ENCODE results near the gene SLC15A3. TPM values are rescaled to one million over a fixed set of nuclear protein-coding genes. Genes with fewer than 3 reads are reported as not detected.

The SLC15A3 gene
- polyA plus RNA-seq, 4 donors = 4.5 to 26.0 (median 11.3) TPM

- Histone ChIP-seq H3K9me3 (ENCODE audit: control insufficient read depth in 2 of 2, insufficient read depth in 1 of 2, low read depth in 1 of 2, low read length in 1 of 2) (no peaks in the 10 kb centered on the region), H3K4me1 (ENCODE audit: control insufficient read depth in 3 of 3, insufficient read depth in 2 of 3, low read depth in 1 of 3, low read length in 2 of 3) (peaks cover 0 to 7% (median 3%) of the 10 kb centered on the region in 3 donors), H3K4me3 (ENCODE audit: low read depth in 1 of 3, low read length in 3 of 3) (no peak overlapping the region), H3K27ac (ENCODE audit: low read depth in 1 of 3, low read length in 2 of 3) (no peak overlapping the region), H3K27me3 (ENCODE audit: control insufficient read depth in 3 of 3, insufficient read depth in 3 of 3, low read length in 3 of 3) (peaks cover 0 to 12% (median 0%) of the 10 kb centered on the region in 3 donors), H3K36me3 (ENCODE audit: control insufficient read depth in 3 of 3, insufficient read depth in 2 of 3, low read depth in 1 of 3, low read length in 3 of 3) (peaks cover 0 to 6% (median 0%) of the 10 kb centered on the region in 3 donors)
- DNase-seq = no peak
- WGBS, 3 donors = 77 to 86% (median 82%) methylated on average over 6 of the region's 6 CpGs
- FAIRE-seq = no peak
These were observed 2.0 kb downstream of the SLC15A3 start for GRCh38 chr11:60950024-60950423.

- H3K27me3 ChIP-seq (ENCODE audit: control insufficient read depth in 3 of 3, insufficient read depth in 3 of 3, low read length in 3 of 3) = peaks cover 0 to 14% (median 0%) of the 10 kb centered on the region in 3 donors
- H3K9me3 ChIP-seq (ENCODE audit: control insufficient read depth in 2 of 2, insufficient read depth in 1 of 2, low read depth in 1 of 2, low read length in 1 of 2) = no peaks in the 10 kb centered on the region
- DNase-seq = no peak
- peaks cover 0 to 15% (median 0%) of the 10 kb centered on the region in 3 donors for H3K36me3 ChIP-seq (ENCODE audit: control insufficient read depth in 3 of 3, insufficient read depth in 2 of 3, low read depth in 1 of 3, low read length in 3 of 3)
- FAIRE-seq = no peak
- H3K4me3 ChIP-seq (ENCODE audit: low read depth in 1 of 3, low read length in 3 of 3) = no peak overlapping the region
- peaks cover 0 to 7% (median 3%) of the 10 kb centered on the region in 3 donors for H3K4me1 ChIP-seq (ENCODE audit: control insufficient read depth in 3 of 3, insufficient read depth in 2 of 3, low read depth in 1 of 3, low read length in 2 of 3)
- 82 to 92% (median 87%) methylated on average over 5 of the region's 5 CpGs for WGBS, 3 donors
- H3K27ac ChIP-seq (ENCODE audit: low read depth in 1 of 3, low read length in 2 of 3) = no peak overlapping the region
These were observed 3.7 kb downstream of the SLC15A3 start for GRCh38 chr11:60948250-60948649.

- Histone ChIP-seq H3K27me3 (ENCODE audit: control insufficient read depth in 3 of 3, insufficient read depth in 3 of 3, low read length in 3 of 3) (peaks cover 0 to 14% (median 0%) of the 10 kb centered on the region in 3 donors), H3K4me3 (ENCODE audit: low read depth in 1 of 3, low read length in 3 of 3) (no peak overlapping the region), H3K4me1 (ENCODE audit: control insufficient read depth in 3 of 3, insufficient read depth in 2 of 3, low read depth in 1 of 3, low read length in 2 of 3) (peaks cover 0 to 7% (median 2%) of the 10 kb centered on the region in 3 donors), H3K27ac (ENCODE audit: low read depth in 1 of 3, low read length in 2 of 3) (no peak overlapping the region), H3K9me3 (ENCODE audit: control insufficient read depth in 2 of 2, insufficient read depth in 1 of 2, low read depth in 1 of 2, low read length in 1 of 2) (no peaks in the 10 kb centered on the region), H3K36me3 (ENCODE audit: control insufficient read depth in 3 of 3, insufficient read depth in 2 of 3, low read depth in 1 of 3, low read length in 3 of 3) (peaks cover 0 to 17% (median 0%) of the 10 kb centered on the region in 3 donors)
- 53 to 65% (median 54%) methylated on average over 2 of the region's 2 CpGs for WGBS, 3 donors
- no peak for DNase-seq
- FAIRE-seq = no peak
These were observed 4.3 kb downstream of the SLC15A3 start for GRCh38 chr11:60947700-60948099.

- H3K9me3 ChIP-seq (ENCODE audit: control insufficient read depth in 2 of 2, insufficient read depth in 1 of 2, low read depth in 1 of 2, low read length in 1 of 2) = no peaks in the 10 kb centered on the region
- H3K27me3 ChIP-seq (ENCODE audit: control insufficient read depth in 3 of 3, insufficient read depth in 3 of 3, low read length in 3 of 3) = peaks cover 0 to 14% (median 0%) of the 10 kb centered on the region in 3 donors
- no peak for FAIRE-seq
- no peak for DNase-seq
- no peak overlapping the region for H3K27ac ChIP-seq (ENCODE audit: low read depth in 1 of 3, low read length in 2 of 3)
- H3K36me3 ChIP-seq (ENCODE audit: control insufficient read depth in 3 of 3, insufficient read depth in 2 of 3, low read depth in 1 of 3, low read length in 3 of 3) = peaks cover 0 to 22% (median 0%) of the 10 kb centered on the region in 3 donors
- no peak overlapping the region for H3K4me3 ChIP-seq (ENCODE audit: low read depth in 1 of 3, low read length in 3 of 3)
- H3K4me1 ChIP-seq (ENCODE audit: control insufficient read depth in 3 of 3, insufficient read depth in 2 of 3, low read depth in 1 of 3, low read length in 2 of 3) = peaks cover 0 to 3% (median 0%) of the 10 kb centered on the region in 3 donors
- WGBS, 3 donors = 87 to 90% (median 89%) methylated on average over 11 to 15 of the region's 15 CpGs
These were observed 5.2 kb downstream of the SLC15A3 start for GRCh38 chr11:60946601-60947264.

- no peak for DNase-seq
These were observed 6.7 kb downstream of the SLC15A3 start for GRCh38 chr11:60945295-60945667.

GRCh38 chr11:60944490-60945294, 7.3 kb downstream of the SLC15A3 start:
- DNase-seq (no peak), FAIRE-seq (no peak)
- H3K4me3 ChIP-seq (ENCODE audit: low read depth in 1 of 3, low read length in 3 of 3) = no peak overlapping the region
- H3K27ac ChIP-seq (ENCODE audit: low read depth in 1 of 3, low read length in 2 of 3) = no peak overlapping the region
- peaks cover 0 to 25% (median 0%) of the 10 kb centered on the region in 3 donors for H3K36me3 ChIP-seq (ENCODE audit: control insufficient read depth in 3 of 3, insufficient read depth in 2 of 3, low read depth in 1 of 3, low read length in 3 of 3)
- H3K9me3 ChIP-seq (ENCODE audit: control insufficient read depth in 2 of 2, insufficient read depth in 1 of 2, low read depth in 1 of 2, low read length in 1 of 2) = no peaks in the 10 kb centered on the region
- peaks cover 0 to 6% (median 0%) of the 10 kb centered on the region in 3 donors for H3K4me1 ChIP-seq (ENCODE audit: control insufficient read depth in 3 of 3, insufficient read depth in 2 of 3, low read depth in 1 of 3, low read length in 2 of 3)
- WGBS, 3 donors = 82 to 91% (median 84%) methylated on average over 11 of the region's 11 CpGs
- peaks cover 0 to 3% (median 0%) of the 10 kb centered on the region in 3 donors for H3K27me3 ChIP-seq (ENCODE audit: control insufficient read depth in 3 of 3, insufficient read depth in 3 of 3, low read length in 3 of 3)

More at GRCh38 chr11:60945295-60945667, 6.7 kb downstream of the SLC15A3 start:
- Histone ChIP-seq H3K36me3 (ENCODE audit: control insufficient read depth in 3 of 3, insufficient read depth in 2 of 3, low read depth in 1 of 3, low read length in 3 of 3) (peaks cover 0 to 25% (median 0%) of the 10 kb centered on the region in 3 donors), H3K4me1 (ENCODE audit: control insufficient read depth in 3 of 3, insufficient read depth in 2 of 3, low read depth in 1 of 3, low read length in 2 of 3) (peaks cover 0 to 1% (median 0%) of the 10 kb centered on the region in 3 donors), H3K9me3 (ENCODE audit: control insufficient read depth in 2 of 2, insufficient read depth in 1 of 2, low read depth in 1 of 2, low read length in 1 of 2) (no peaks in the 10 kb centered on the region), H3K4me3 (ENCODE audit: low read depth in 1 of 3, low read length in 3 of 3) (no peak overlapping the region), H3K27ac (ENCODE audit: low read depth in 1 of 3, low read length in 2 of 3) (no peak overlapping the region), H3K27me3 (ENCODE audit: control insufficient read depth in 3 of 3, insufficient read depth in 3 of 3, low read length in 3 of 3) (peaks cover 0 to 7% (median 0%) of the 10 kb centered on the region in 3 donors)
- WGBS, 3 donors = 89 to 96% (median 91%) methylated on average over 5 of the region's 5 CpGs
- FAIRE-seq = no peak

GRCh38 chr11:60942970-60943565, 8.9 kb downstream of the SLC15A3 start:
- FAIRE-seq (no peak), DNase-seq (no peak)
- Histone ChIP-seq H3K27ac (ENCODE audit: low read depth in 1 of 3, low read length in 2 of 3) (no peak overlapping the region), H3K27me3 (ENCODE audit: control insufficient read depth in 3 of 3, insufficient read depth in 3 of 3, low read length in 3 of 3) (peaks cover 0 to 3% (median 0%) of the 10 kb centered on the region in 3 donors), H3K36me3 (ENCODE audit: control insufficient read depth in 3 of 3, insufficient read depth in 2 of 3, low read depth in 1 of 3, low read length in 3 of 3) (peaks cover 0 to 27% (median 0%) of the 10 kb centered on the region in 3 donors), H3K9me3 (ENCODE audit: control insufficient read depth in 2 of 2, insufficient read depth in 1 of 2, low read depth in 1 of 2, low read length in 1 of 2) (no peaks in the 10 kb centered on the region), H3K4me1 (ENCODE audit: control insufficient read depth in 3 of 3, insufficient read depth in 2 of 3, low read depth in 1 of 3, low read length in 2 of 3) (peaks cover 0 to 10% (median 0%) of the 10 kb centered on the region in 3 donors), H3K4me3 (ENCODE audit: low read depth in 1 of 3, low read length in 3 of 3) (no peak overlapping the region)
- WGBS, 3 donors = 54 to 67% (median 55%) methylated on average over 9 of the region's 9 CpGs

- FAIRE-seq (no peak), DNase-seq (no peak)
- H3K27me3 ChIP-seq (ENCODE audit: control insufficient read depth in 3 of 3, insufficient read depth in 3 of 3, low read length in 3 of 3) = peaks cover 0 to 3% (median 0%) of the 10 kb centered on the region in 3 donors
- no peak overlapping the region for H3K4me3 ChIP-seq (ENCODE audit: low read depth in 1 of 3, low read length in 3 of 3)
- H3K4me1 ChIP-seq (ENCODE audit: control insufficient read depth in 3 of 3, insufficient read depth in 2 of 3, low read depth in 1 of 3, low read length in 2 of 3) = peaks cover 0 to 10% (median 0%) of the 10 kb centered on the region in 3 donors
- no peaks in the 10 kb centered on the region for H3K9me3 ChIP-seq (ENCODE audit: control insufficient read depth in 2 of 2, insufficient read depth in 1 of 2, low read depth in 1 of 2, low read length in 1 of 2)
- peaks cover 0 to 28% (median 0%) of the 10 kb centered on the region in 3 donors for H3K36me3 ChIP-seq (ENCODE audit: control insufficient read depth in 3 of 3, insufficient read depth in 2 of 3, low read depth in 1 of 3, low read length in 3 of 3)
- 81 to 95% (median 95%) methylated on average over 4 of the region's 4 CpGs for WGBS, 3 donors
- H3K27ac ChIP-seq (ENCODE audit: low read depth in 1 of 3, low read length in 2 of 3) = no peak overlapping the region
These were observed 9.8 kb downstream of the SLC15A3 start for GRCh38 chr11:60942219-60942618.

Data from small intestine (tissue), 7 donors.